ENCODE results near the gene NEURL1B.

NEURL1B gene

GRCh38 chr5:172699999-172700364, 58.9 kb downstream of the NEURL1B start:
- H3K4me3 ChIP-seq, result no peak overlapping the region
- no peak for TF ChIP-seq CTCF (IDR thresholded peaks at IDR 0.05)
- DNase-seq (ENCODE audit: low spot score), result no peak
- no peak overlapping the region for H3K27ac ChIP-seq

- no peak for DNase-seq (ENCODE audit: low spot score)
- no peak overlapping the region for H3K4me3 ChIP-seq
- TF ChIP-seq CTCF (IDR thresholded peaks at IDR 0.05), result no peak
- H3K27ac ChIP-seq, result no peak overlapping the region
Measured at GRCh38 chr5:172700365-172701290, 59.6 kb downstream of the NEURL1B start.

- H3K27ac ChIP-seq, result no peak overlapping the region
- TF ChIP-seq CTCF (IDR thresholded peaks at IDR 0.05), result no peak
- no peak for DNase-seq (ENCODE audit: low spot score)
- no peak overlapping the region for H3K4me3 ChIP-seq
Measured at GRCh38 chr5:172701291-172701656, 60.2 kb downstream of the NEURL1B start.

GRCh38 chr5:172703952-172704351, 62.9 kb downstream of the NEURL1B start:
- no peak overlapping the region for H3K4me3 ChIP-seq
- TF ChIP-seq CTCF (IDR thresholded peaks at IDR 0.05), result no peak
- no peak overlapping the region for H3K27ac ChIP-seq
- no peak for DNase-seq (ENCODE audit: low spot score)

- Histone ChIP-seq H3K27ac (no peak overlapping the region), H3K4me3 (no peak overlapping the region)
- no peak for TF ChIP-seq CTCF (IDR thresholded peaks at IDR 0.05)
- no peak for DNase-seq (ENCODE audit: low spot score)
Measured at GRCh38 chr5:172705576-172706084, 64.6 kb downstream of the NEURL1B start.

GRCh38 chr5:172706796-172707195, 65.7 kb downstream of the NEURL1B start:
- Histone ChIP-seq H3K4me3 (no peak overlapping the region), H3K27ac (no peak overlapping the region)
- no peak for TF ChIP-seq CTCF (IDR thresholded peaks at IDR 0.05)
- DNase-seq (ENCODE audit: low spot score), result no peak

Data from coronary artery (tissue), 2 donors.